GM19468 (cell line): Measurements from ENCODE around the gene BOC.

Experiments
- ATAC-seq: cut with Tn5 transposase; IDR thresholded peaks from one replicate; pipeline ENCODE4 v1.9.1; 2021; ENCODE audit warnings: mild to moderate bottlenecking, moderate library complexity, moderate number of reproducible peaks; ENCODE audit not compliant: unreplicated experiment; ENCODE audit errors: extremely low read depth

Gene BOC

DNA sequence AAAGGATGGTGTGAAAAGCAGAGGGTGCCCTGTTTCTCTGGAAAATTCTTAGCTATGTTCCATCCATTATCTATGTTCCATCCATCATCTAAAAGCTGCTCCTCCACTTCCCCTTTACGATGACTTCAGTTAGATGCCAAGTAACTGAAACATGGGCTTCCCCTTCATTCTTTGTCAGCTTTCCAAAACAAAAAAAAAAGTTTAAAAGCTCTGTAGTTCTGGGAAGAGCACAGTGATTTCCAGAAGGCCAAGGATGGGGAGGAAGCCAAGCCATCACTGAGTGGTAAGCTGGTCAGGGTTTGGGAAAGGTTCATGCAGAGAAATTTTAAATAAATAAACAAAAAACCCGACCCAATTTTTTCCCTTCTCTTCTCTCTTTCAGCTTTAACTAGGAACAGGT lies 118.4 kb downstream of the BOC start:
- ATAC-seq: no peak

GRCh38 chr3:113330742-113331141 lies 119.4 kb downstream of the BOC start:
- ATAC-seq: no peak

GRCh38 chr3:113331187-113331586 lies 119.8 kb downstream of the BOC start:
- ATAC-seq: no peak
